ENCODE results near the gene TMEM229B. TPM values are rescaled to one million over a fixed set of nuclear protein-coding genes. Genes with fewer than 3 reads are reported as not detected.

Gene TMEM229B
- total RNA-seq, 4 donors from 2014 or later = 2.7 to 6.1 (median 5.7) TPM; not detected in 1

DNA sequence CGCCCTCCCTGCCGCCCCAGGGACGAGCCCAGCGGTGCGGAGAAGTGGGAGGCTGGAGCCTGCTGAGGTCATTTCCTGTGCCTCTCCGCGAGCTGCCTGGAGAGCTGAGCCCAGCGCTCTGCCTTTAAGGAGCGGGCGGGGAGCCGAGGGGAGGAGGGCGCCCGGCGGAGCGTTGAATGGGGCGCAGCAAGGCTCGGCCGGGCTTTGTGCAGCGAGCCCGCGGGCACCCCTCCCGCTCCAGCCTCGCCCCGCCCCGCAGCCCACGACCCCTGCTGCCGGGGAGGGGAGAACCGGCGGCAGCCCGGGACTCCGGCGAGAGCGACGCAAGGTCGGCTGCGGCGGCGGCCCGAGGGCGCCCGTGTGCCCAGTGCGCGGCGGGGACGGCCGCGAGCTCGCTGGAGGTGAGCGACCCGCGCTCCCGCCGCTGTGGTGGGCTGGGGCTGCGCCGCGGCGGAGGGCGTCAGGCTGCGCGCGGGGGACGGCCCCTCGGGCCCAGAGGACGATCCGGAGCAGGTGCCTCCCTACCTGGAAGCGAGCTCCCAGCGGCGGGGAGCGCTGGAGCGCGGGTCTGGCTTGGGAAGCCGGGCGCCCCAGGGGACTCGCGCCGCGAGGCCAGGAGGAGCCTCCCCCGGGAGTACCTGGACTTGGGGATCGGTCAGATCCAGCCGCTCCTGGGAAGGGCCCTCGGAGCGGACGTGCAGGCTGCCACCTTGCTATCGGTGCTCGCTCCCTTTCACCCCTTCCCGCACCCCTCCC is 44.7 kb upstream of the TMEM229B start, which contains the start of gene PLEKHH1:
Gene PLEKHH1, plus strand, starts transcription at position 293 of the 756 bp plus-strand sequence. CDS start 8,578 bp downstream, outside the sequence.
- peak within 1 kb of the TSS; percentile 19 to 72 (median 66) for H3K27ac ChIP-seq
- no peaks in the 10 kb centered on the region for H3K27me3 ChIP-seq
- no peaks in the 10 kb centered on the region for H3K9me3 ChIP-seq
- no peaks in the 10 kb centered on the region for H3K36me3 ChIP-seq
- TF ChIP-seq EP300 (IDR thresholded peaks at IDR 0.05) = peak in 1 of 2 donors; percentile 37
- peak in 1 of 2 donors; percentile 45 for TF ChIP-seq POLR2A (IDR thresholded peaks at IDR 0.05)
- TF ChIP-seq, protein P1, sequence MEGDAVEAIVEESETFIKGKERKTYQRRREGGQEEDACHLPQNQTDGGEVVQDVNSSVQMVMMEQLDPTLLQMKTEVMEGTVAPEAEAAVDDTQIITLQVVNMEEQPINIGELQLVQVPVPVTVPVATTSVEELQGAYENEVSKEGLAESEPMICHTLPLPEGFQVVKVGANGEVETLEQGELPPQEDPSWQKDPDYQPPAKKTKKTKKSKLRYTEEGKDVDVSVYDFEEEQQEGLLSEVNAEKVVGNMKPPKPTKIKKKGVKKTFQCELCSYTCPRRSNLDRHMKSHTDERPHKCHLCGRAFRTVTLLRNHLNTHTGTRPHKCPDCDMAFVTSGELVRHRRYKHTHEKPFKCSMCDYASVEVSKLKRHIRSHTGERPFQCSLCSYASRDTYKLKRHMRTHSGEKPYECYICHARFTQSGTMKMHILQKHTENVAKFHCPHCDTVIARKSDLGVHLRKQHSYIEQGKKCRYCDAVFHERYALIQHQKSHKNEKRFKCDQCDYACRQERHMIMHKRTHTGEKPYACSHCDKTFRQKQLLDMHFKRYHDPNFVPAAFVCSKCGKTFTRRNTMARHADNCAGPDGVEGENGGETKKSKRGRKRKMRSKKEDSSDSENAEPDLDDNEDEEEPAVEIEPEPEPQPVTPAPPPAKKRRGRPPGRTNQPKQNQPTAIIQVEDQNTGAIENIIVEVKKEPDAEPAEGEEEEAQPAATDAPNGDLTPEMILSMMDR (IDR thresholded peaks at IDR 0.05) = no peak
- H3K4me1 ChIP-seq = peaks cover 0 to 19% (median 7%) of the 10 kb centered on the region in 4 donors
- peak within 1 kb of the TSS; percentile 43 to 86 (median 56) for H3K4me3 ChIP-seq
- DNase-seq (ENCODE audit: low spot score in 2 of 2) = peak; percentile 28 to 40
- WGBS, 2 donors = 0 to 5% methylated on average over 6 to 41 of the region's 86 CpGs

DNA sequence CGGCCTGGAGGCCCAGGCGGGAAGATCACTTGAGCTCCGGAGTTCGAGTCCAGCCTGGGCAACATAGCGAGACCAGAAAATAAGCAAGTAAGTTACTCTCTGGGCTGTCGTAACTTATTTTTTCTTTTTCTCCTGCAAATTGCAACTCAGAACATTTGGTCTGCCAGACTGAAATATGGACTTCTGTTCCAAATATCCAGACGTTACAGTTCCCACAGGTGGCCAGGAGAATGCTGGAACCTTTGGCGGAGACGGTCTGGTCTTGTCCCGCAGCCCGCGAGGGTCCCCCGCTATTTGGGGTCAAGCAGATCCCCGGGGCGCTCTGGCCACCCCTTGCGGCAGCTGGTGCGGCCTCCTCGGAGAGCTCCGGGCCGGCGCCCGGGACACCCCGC is 44.1 kb upstream of the TMEM229B start:
- H3K27me3 ChIP-seq = no peaks in the 10 kb centered on the region
- peak overlapping the region; percentile 43 to 86 (median 56) for H3K4me3 ChIP-seq
- no peak for DNase-seq (ENCODE audit: low spot score in 2 of 2)
- peak overlapping the region in 3 of 4 donors; percentile 32 to 72 (median 60) for H3K27ac ChIP-seq
- no peaks in the 10 kb centered on the region for H3K9me3 ChIP-seq
- no peaks in the 10 kb centered on the region for H3K36me3 ChIP-seq
- 11 to 12% methylated on average over 23 of the region's 23 CpGs for WGBS, 2 donors
- TF ChIP-seq, protein P1 (IDR thresholded peaks at IDR 0.05) = no peak
- TF ChIP-seq EP300 (IDR thresholded peaks at IDR 0.05) (no peak), POLR2A (IDR thresholded peaks at IDR 0.05) (no peak)
- peaks cover 0 to 14% (median 4%) of the 10 kb centered on the region in 4 donors for H3K4me1 ChIP-seq

DNA sequence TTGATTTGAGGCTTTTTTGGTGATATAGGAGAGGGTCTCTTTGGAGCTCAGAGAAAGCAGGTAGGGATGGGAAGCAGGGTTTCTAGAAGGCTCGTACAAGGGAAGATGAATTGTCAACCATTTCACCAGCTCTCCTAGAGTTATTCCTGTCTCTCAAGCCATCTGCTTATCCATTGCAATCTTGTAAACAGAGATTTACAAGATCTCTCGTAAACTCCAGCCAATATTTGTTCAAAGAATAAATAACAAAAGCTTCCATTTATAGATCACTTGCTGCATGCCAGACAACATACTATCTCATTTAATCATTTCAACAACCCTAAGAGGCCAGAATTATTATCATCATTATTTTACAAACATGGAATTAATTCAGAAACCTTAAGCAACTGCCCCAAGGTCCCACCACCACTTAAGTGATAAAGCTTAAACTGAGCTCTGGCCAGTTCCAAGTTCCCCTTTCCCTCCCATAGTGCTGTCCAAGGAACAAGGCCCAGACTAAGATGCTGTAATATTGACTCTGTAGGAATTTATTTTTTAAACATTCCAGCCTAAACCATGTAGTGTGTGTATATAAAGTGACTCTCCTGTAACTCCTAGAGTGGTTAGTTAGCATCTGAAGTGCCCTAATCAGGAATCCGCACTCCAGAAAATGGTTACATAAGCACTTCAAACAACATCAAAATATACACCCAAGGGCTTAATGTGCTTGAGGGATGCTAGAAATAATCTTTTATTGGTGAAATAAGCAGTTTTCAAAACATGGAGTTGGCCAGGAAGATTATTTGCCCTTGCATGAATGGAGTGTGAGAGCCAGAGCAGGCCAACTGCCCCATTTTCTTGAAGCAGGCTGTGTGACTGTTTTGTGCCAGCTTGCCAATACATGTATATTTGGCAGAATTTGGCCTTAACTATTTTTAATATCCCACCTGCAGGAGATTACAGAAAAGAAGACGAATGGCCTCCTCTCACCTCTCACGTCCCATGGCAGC is 41.7 kb upstream of the TMEM229B start:
- no peaks in the 10 kb centered on the region for H3K27me3 ChIP-seq
- H3K36me3 ChIP-seq = no peaks in the 10 kb centered on the region
- no peak for DNase-seq (ENCODE audit: low spot score in 2 of 2)
- peaks cover 0 to 17% (median 2%) of the 10 kb centered on the region in 4 donors for H3K4me1 ChIP-seq
- no peaks in the 10 kb centered on the region for H3K9me3 ChIP-seq
- WGBS, 2 donors = 81 to 85% methylated on average over 5 of the region's 5 CpGs
- TF ChIP-seq, protein P1 (IDR thresholded peaks at IDR 0.05) = no peak
- no peak for TF ChIP-seq POLR2A (IDR thresholded peaks at IDR 0.05)
- no peak for TF ChIP-seq EP300 (IDR thresholded peaks at IDR 0.05)
- no peak overlapping the region for H3K4me3 ChIP-seq
- H3K27ac ChIP-seq = no peak overlapping the region

DNA sequence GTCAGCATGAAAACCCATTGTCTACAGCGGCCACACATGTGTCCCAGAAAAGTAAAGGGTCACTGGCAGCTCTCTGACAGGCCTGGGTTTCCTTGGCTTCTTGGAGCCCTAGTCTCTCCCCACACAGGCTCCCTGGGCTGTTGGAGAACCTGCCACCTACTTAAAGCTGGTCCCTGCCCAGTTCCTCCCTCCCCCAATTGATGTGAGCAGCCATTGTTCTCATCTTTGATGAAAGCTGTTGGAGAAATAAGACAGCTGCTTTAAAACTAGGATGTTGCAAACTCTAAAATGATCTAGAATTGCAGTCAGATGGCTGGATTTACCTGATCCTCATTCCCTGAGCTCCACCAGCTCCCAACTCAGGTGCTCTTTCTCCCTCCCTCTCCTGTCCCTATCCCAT is 39.8 kb upstream of the TMEM229B start:
- no peak for DNase-seq (ENCODE audit: low spot score in 2 of 2)
- Histone ChIP-seq H3K27me3 (peaks cover 0 to 4% of the 10 kb centered on the region in 2 donors), H3K9me3 (no peaks in the 10 kb centered on the region), H3K4me3 (no peak overlapping the region), H3K27ac (no peak overlapping the region), H3K4me1 (peaks cover 0 to 20% (median 9%) of the 10 kb centered on the region in 4 donors), H3K36me3 (no peaks in the 10 kb centered on the region)
- WGBS, 2 donors = 75 to 89% methylated on average over 1 of the region's 1 CpG
- TF ChIP-seq POLR2A (IDR thresholded peaks at IDR 0.05) = no peak
- no peak for TF ChIP-seq EP300 (IDR thresholded peaks at IDR 0.05)
- TF ChIP-seq, protein P1 (IDR thresholded peaks at IDR 0.05) = no peak
